ENCODE measurements around the gene BEGAIN. TPM values are rescaled to one million over a fixed set of nuclear protein-coding genes. Genes with fewer than 3 reads are reported as not detected.

BEGAIN gene
- total and polyA plus RNA-seq, 9 of the 15 experiments (the other 6 are each of a cell fraction or from before 2014, with no cell fraction given) = 0.07 to 0.68 (median 0.55) TPM; not detected in 3

- 0% methylated on average over 1 of the region's 4 CpGs for WGBS (ENCODE audit: insufficient coverage, low coverage, missing lambda C conversion rate)
- TF ChIP-seq RBM25 (IDR thresholded peaks at IDR 0.05; ENCODE audit: low read depth, low read length, severe bottlenecking) (peak; percentile 96), KDM1A (IDR thresholded peaks at IDR 0.05) (peak in 1 of 2 experiments; percentile 22; a peak in 1 of 4 replicates), CCAR2 (IDR thresholded peaks at IDR 0.05; ENCODE audit: low read depth, low read length) (no peak), SP1 (CRISPR knock-in tag; IDR thresholded peaks at IDR 0.05) (no peak), MAFF (IDR thresholded peaks at IDR 0.05; ENCODE audit: low read length) (no peak), ZNF217 (CRISPR knock-in tag; IDR thresholded peaks at IDR 0.05) (no peak), ZNF57 (CRISPR knock-in tag; IDR thresholded peaks at IDR 0.05) (no peak), ATF3 (IDR thresholded peaks at IDR 0.05) (peak; percentile 54), ATF3 (CRISPR knock-in tag; conservative IDR thresholded peaks at IDR 0.05) (no peak), ZZZ3 (IDR thresholded peaks at IDR 0.05) (no peak), ZNF384 (IDR thresholded peaks at IDR 0.05; ENCODE audit: low read depth, low read length) (0 out of 2 replicates have a peak, but pooled peaks have one; percentile 18), CEBPG (CRISPR knock-in tag; IDR thresholded peaks at IDR 0.05) (0 out of 2 replicates have a peak, but pooled peaks have one; percentile 14), CEBPG (tag; conservative IDR thresholded peaks at IDR 0.05 in 1 of 2, IDR thresholded peaks at IDR 0.05 in 1 of 2) (no peak), TRIM24 (IDR thresholded peaks at IDR 0.05) (peak in 1 of 2 experiments; percentile 29; a peak in 1 of 4 replicates), ZSCAN32 (CRISPR knock-in tag; IDR thresholded peaks at IDR 0.05) (no peak), MTA1 (IDR thresholded peaks at IDR 0.05; ENCODE audit: borderline replicate concordance) (no peak), YY1 (IDR thresholded peaks at IDR 0.05; ENCODE audit: borderline replicate concordance in 1 of 3, control insufficient read depth in 1 of 3, extremely low read depth in 1 of 3, insufficient read depth in 3 of 3, insufficient read length in 1 of 3, insufficient replicate concordance in 2 of 3, low read depth in 1 of 3, low read length in 2 of 3) (peak in 1 of 3 experiments; percentile 56)
- in situ Hi-C loops (cut with MboI) = no loop called here
- FAIRE-seq (no peak), ATAC-seq (no peak), DNase-seq (ENCODE audit: extremely low read depth in 1 of 4, low spot score in 3 of 4) (no peak)
- H3K9me1 ChIP-seq (ENCODE audit: control insufficient read depth, insufficient read depth, low read length) = no peaks in the 10 kb centered on the region
- no peaks in the 10 kb centered on the region for H3K79me2 ChIP-seq (ENCODE audit: control insufficient read depth, insufficient read depth, low read length)
- no peaks in the 10 kb centered on the region for H3K9me3 ChIP-seq (replicated peaks; ENCODE audit: control insufficient read depth, insufficient read depth, low read depth, low read length)
- peaks cover 0 to 20% of the 10 kb centered on the region in 2 experiments; a peak in 3 of 5 replicates for H3K27me3 ChIP-seq (ENCODE audit: control insufficient read depth in 2 of 2, insufficient read depth in 2 of 2, low read length in 2 of 2)
- H3K27ac ChIP-seq (ENCODE audit: extremely low read depth, low read depth, low read length) = no peak overlapping the region
- 0 out of 2 replicates have a peak, but pooled peaks cover 3% of the 10 kb centered on the region for H4K20me1 ChIP-seq (replicated peaks; ENCODE audit: control insufficient read depth, insufficient read depth, low read length)
- intact Hi-C loops (cut with micrococcal nuclease) = no loop called here
- H3K9ac ChIP-seq (ENCODE audit: insufficient read depth in 1 of 2, low read depth in 2 of 2, low read length in 2 of 2) = no peak overlapping the region
- H3K4me3 ChIP-seq = no peak overlapping the region
- CTCF ChIA-PET (ENCODE audit: low intra/inter-chr PET ratio) = no interaction called here
- peaks cover 0 to 15% of the 10 kb centered on the region in 2 experiments; a peak in 2 of 5 replicates for H3K4me1 ChIP-seq (replicated peaks in 1 of 2; ENCODE audit: control insufficient read depth in 2 of 2, insufficient read depth in 2 of 2, low read length in 2 of 2)
- no peak overlapping the region for H3K4me2 ChIP-seq (ENCODE audit: insufficient read depth, low read length)
- no TSS peak for BruUV-seq (replicated peaks)
- no peaks in the 10 kb centered on the region for H3K36me3 ChIP-seq (ENCODE audit: control insufficient read depth, insufficient read depth, low read length)
- H2AFZ ChIP-seq (ENCODE audit: low read depth, low read length) = no peak overlapping the region
- POLR2A ChIA-PET = no interaction called here
Observed at GRCh38 chr14:100578552-100578951, 8.7 kb downstream of the BEGAIN start.

All from K562 (cell line).